BE2C (cell line): Measurements from ENCODE around the gene MYO10.

ENCODE experiments used
- DNase-seq: peaks from one replicate; pipeline ENCODE4 v3.0.0-alpha.2; 2020
- H3K27me3 ChIP-seq: fragments of 250-450 bp; sonication (Bioruptor Pico); 2 replicates; pipeline ENCODE4 v1.5.1; 2020; ENCODE audit warnings: mild to moderate bottlenecking
- H3K36me3 ChIP-seq: fragments of 250-450 bp; sonication (Bioruptor Pico); 2 replicates; pipeline ENCODE4 v1.5.1; 2020; ENCODE audit warnings: mild to moderate bottlenecking
- H3K4me1 ChIP-seq: fragments of 250-450 bp; sonication (Bioruptor Pico); 2 replicates; pipeline ENCODE4 v1.5.1; 2020
- H3K4me3 ChIP-seq: 2 replicates; pipeline ENCODE4 v1.5.1; 2011; ENCODE audit warnings: low read depth, low read length
- H3K9me3 ChIP-seq: fragments of 250-450 bp; sonication (Bioruptor Pico); 2 replicates; pipeline ENCODE4 v1.5.1; 2020
- TF ChIP-seq, protein P1 (sequence below): IDR thresholded peaks from 2 replicates; pipeline ENCODE4 v1.5.1; 2012; ENCODE audit warnings: mild to moderate bottlenecking, low read depth, low read length

MYO10 gene

DNA sequence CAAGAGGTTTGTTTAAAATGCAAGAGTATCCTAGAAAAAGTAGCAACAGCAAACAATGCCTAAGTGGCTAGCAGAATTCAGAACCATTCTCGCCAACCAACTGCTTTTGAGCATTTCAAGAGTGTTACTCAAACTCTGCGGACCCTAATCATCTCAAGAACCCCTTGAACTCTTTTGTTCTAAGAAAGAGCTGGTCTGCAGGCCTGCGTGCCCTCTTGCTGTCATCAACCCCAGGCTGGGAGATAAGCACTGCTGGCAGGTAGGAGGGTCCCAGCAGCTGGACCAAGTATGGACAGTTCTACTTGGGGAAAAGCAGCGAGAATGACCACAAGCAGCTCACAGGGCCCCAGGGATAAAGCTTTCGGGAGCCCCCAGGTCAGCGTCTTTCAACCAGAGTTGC is 38.3 kb downstream of the MYO10 start:
- Histone ChIP-seq H3K27me3 (no peaks in the 10 kb centered on the region; the same call in 1 of the 2 replicates), H3K36me3 (no peaks in the 10 kb centered on the region), H3K9me3 (no peaks in the 10 kb centered on the region), H3K4me1 (no peaks in the 10 kb centered on the region), H3K4me3 (no peak overlapping the region)
- TF ChIP-seq, protein P1, sequence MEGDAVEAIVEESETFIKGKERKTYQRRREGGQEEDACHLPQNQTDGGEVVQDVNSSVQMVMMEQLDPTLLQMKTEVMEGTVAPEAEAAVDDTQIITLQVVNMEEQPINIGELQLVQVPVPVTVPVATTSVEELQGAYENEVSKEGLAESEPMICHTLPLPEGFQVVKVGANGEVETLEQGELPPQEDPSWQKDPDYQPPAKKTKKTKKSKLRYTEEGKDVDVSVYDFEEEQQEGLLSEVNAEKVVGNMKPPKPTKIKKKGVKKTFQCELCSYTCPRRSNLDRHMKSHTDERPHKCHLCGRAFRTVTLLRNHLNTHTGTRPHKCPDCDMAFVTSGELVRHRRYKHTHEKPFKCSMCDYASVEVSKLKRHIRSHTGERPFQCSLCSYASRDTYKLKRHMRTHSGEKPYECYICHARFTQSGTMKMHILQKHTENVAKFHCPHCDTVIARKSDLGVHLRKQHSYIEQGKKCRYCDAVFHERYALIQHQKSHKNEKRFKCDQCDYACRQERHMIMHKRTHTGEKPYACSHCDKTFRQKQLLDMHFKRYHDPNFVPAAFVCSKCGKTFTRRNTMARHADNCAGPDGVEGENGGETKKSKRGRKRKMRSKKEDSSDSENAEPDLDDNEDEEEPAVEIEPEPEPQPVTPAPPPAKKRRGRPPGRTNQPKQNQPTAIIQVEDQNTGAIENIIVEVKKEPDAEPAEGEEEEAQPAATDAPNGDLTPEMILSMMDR = no peak
- no peak for DNase-seq

DNA sequence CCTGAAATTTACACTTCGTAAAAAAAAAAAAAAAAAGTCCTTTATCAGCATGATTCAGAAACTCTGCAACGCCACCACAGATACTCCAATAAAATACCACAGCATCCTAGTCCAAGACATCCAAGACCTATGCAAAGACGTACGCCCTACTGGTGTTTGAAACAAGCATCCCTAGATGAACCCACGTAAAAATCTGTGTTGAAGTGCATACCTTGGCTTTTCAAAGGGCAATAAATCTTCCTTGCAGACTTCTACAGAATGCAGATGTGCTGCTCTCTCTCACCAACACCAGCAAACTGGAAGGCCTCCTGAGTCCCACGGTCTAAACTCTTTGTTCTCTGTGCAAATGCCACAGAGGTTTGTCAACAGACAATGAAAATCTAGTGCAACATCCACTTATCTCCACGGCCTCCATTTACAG is 38.8 kb downstream of the MYO10 start:
- Histone ChIP-seq H3K9me3 (no peaks in the 10 kb centered on the region), H3K4me1 (no peaks in the 10 kb centered on the region), H3K36me3 (no peaks in the 10 kb centered on the region), H3K4me3 (no peak overlapping the region), H3K27me3 (no peaks in the 10 kb centered on the region; the same call in 1 of the 2 replicates)
- TF ChIP-seq, protein P1 = no peak
- no peak for DNase-seq

DNA sequence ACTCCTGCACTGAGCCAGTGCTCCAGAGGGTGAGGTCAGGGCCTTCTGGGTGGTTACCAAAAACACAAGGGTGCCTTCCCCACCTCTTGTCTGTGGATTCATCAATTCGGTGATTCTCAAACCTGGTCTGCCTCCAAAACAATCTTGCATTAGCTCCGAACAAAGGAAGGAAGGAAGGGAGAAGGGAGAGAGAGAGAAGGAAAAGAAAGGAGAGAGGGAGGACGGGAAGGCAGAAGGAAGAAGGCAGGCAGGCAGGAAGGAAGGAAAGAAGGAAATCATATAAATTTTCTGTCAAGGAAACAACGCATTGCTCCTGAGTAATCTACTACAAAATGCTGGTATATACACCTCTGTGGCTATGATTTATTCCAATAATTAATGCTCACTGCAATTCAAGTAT is 39.3 kb downstream of the MYO10 start:
- no peaks in the 10 kb centered on the region for H3K4me1 ChIP-seq
- no peaks in the 10 kb centered on the region for H3K36me3 ChIP-seq
- TF ChIP-seq, protein P1 = no peak
- no peak for DNase-seq
- no peaks in the 10 kb centered on the region; the same call in 1 of the 2 replicates for H3K27me3 ChIP-seq
- H3K9me3 ChIP-seq = no peaks in the 10 kb centered on the region
- H3K4me3 ChIP-seq = no peak overlapping the region

- H3K4me1 ChIP-seq = no peaks in the 10 kb centered on the region
- no peak for DNase-seq
- TF ChIP-seq, protein P1 = no peak
- no peaks in the 10 kb centered on the region for H3K36me3 ChIP-seq
- H3K4me3 ChIP-seq = no peak overlapping the region
- H3K27me3 ChIP-seq = no peaks in the 10 kb centered on the region
- H3K9me3 ChIP-seq = no peaks in the 10 kb centered on the region
Measured at GRCh38 chr5:16894236-16895057, 41.6 kb downstream of the MYO10 start.

DNA sequence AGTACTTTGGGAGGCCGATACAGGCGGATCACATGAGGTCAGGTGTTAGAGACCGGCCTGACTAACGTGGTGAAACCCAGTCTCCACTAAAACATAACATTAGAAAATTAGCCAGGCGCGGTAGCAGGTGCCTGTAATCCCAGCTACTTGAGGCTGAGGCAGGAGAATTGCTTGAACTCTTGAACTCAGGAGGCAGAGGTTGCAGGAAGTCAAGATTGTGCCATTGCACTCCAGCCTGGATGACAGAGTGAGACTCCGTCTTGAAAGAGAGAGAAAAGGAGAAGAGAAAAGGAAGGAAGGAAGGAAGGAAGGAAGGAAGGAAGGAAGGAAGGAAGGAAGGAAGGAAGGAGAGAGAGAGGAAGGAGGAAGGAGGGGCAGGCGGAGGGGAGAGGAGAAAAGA is 45.1 kb downstream of the MYO10 start:
- no peak for DNase-seq
- no peak overlapping the region for H3K4me3 ChIP-seq
- H3K9me3 ChIP-seq = no peaks in the 10 kb centered on the region
- TF ChIP-seq, protein P1 = no peak
- H3K27me3 ChIP-seq = no peaks in the 10 kb centered on the region
- H3K4me1 ChIP-seq = no peaks in the 10 kb centered on the region
- H3K36me3 ChIP-seq = no peaks in the 10 kb centered on the region

DNA sequence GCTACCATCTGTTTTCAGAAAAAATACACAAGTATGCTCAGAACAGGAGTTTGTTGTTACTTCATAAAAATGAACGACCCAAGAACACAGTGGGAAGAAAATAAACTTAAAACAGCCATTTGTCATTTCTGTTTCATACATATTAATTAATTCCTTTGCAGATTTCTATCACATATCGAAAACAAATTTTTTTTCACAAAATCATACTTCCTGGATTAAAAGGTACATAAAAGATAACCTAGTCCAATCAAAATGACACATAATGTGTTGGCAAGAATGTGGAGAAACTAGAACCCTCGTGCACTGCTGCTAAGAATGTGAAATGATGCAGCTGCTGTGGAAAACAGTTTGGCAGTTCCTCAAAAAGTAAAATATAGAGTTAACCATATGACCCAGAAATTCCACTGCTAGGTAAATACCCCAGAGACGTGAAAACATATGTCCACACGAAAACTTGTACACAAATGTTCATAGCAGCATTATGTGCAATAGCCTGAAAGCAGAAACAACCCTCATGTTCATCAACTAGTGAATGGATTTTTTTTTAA is 46.0 kb downstream of the MYO10 start:
- TF ChIP-seq, protein P1 = no peak
- Histone ChIP-seq H3K36me3 (no peaks in the 10 kb centered on the region), H3K4me1 (no peaks in the 10 kb centered on the region), H3K27me3 (no peaks in the 10 kb centered on the region), H3K4me3 (no peak overlapping the region), H3K9me3 (no peaks in the 10 kb centered on the region)
- DNase-seq = no peak
